Stimulated activated CD4-positive, alpha-beta T cell treated with anti-CD3 and anti-CD28 coated beads, Interleukin-2, amount 100 ng/mL, for 24 hours (primary cell): ENCODE data around the gene MGAT4D.
"Not testable (repeated sequence)": the region's sequence is repeated elsewhere in the genome, so short reads cannot be mapped to it uniquely, and the experiment has no call there.

Experiments used
- DNase-seq, 2 donors: peaks; one replicate each; pipeline ENCODE4 v3.0.0-alpha.2; 2020

Gene MGAT4D

DNA sequence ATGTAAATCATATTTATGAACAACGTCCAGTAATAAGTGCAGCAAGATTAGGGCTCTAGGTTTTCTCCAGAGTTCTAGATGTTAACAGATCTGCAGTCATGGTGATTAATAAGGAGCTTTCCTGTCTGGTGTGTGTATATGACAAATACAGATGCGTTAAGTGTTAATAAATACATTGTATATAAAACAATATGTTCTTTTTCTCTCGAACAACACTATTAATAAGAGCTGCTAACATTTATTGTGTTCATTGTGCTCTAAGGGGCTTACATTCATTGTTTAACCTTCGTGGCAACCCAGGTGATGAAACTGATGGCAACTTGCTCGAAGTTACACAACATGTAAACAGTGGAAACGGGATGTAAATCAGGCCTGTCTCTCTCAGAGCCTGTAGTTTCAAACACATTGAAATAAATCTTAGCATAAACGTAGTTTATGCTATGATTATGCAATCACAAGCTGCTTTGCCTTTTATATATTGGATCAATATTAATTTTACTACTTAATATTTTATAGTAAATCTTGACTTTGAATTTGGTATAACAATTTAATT lies 70.1 kb downstream of the MGAT4D start:
- DNase-seq: no peak

DNA sequence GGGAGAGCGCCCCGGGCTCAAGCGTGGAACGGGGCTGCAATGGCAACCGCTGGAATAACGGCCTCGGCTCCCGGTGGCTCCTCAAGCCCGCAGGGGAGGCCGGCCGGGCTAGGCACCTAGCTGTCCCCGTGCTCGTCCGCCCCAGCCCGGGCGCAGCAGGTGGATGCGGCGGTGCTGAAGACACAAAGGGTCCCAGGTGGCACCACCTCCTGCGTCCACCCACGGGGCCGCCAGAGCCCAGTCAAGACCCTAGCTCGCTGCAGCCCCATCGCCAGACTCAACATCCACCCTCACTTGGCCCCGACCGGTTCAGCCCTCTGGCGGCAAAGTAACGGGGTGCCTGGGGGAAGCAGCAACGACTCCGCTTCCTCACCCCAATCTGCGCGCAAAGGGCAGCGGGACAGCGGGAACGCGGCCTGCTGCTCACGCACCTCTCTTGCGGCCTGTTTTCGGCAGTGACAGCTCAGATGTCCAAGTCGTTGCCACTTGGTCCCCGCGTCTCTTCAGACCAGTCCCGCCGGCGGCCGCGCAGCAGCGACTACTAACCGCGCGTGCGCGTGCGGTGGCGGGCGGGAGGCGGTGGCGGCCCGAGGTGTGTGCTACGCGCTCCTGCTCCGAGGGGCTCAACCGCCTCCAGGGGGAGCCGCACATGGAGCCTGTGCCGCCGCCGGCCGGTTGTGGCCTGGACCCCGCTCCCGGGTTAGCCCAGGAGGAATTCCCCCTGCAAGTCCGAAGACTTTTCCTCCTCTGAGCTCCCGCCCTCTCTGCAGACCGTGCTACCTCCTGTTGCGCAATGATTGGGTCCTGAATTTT lies 70.8 kb downstream of the MGAT4D start, which contains the start of gene CLGN:
CLGN (minus strand) TSS at position 543 of the 813 bp plus-strand sequence. CDS start 14,570 bp downstream, outside the sequence.
- DNase-seq: peak; percentile 43 to 74

DNA sequence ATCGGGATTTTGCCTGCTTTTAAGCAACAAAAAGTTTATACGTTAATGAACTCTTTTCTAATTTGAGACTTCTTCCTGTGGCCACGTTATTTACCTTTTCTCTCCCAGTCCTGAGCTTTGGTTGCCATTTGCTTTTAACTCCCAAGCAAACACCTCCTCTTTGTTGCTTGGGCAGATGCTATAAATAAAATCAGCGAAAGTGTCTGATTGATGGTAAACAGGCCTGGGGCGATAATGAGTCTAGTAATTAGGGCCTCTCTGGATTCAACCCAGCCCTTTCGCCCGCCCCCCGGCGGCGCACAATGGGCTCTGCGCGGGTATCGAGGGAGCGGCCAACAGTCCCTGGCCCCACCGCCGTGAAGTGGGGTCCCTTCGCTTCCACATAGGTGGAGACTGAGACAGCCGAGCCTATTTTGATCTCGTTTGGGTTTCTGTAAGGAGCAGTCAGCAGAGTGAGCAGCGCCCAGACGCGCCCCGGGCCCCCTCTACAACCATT lies 71.4 kb downstream of the MGAT4D start:
- DNase-seq: peak in 1 of 2 donors; percentile 25

DNA sequence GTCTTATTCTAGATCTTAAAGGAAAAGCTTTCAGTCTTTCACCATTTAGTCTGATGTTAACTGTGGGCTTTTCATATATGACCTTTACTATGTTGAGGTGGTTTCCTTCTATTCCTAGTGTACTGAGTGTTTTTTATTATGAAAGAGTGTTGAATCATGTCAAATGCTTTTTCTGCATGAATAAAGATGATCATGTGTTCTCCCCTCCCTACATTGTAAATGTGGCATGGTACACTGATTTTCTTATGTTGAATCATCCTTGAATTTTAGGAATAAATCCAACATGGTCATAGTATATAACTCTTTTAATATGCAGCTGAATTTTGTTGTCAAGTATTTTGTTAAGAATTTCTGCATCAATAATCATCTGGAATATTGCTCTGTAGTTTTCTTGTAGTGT lies 75.0 kb downstream of the MGAT4D start:
- no peak for DNase-seq

DNA sequence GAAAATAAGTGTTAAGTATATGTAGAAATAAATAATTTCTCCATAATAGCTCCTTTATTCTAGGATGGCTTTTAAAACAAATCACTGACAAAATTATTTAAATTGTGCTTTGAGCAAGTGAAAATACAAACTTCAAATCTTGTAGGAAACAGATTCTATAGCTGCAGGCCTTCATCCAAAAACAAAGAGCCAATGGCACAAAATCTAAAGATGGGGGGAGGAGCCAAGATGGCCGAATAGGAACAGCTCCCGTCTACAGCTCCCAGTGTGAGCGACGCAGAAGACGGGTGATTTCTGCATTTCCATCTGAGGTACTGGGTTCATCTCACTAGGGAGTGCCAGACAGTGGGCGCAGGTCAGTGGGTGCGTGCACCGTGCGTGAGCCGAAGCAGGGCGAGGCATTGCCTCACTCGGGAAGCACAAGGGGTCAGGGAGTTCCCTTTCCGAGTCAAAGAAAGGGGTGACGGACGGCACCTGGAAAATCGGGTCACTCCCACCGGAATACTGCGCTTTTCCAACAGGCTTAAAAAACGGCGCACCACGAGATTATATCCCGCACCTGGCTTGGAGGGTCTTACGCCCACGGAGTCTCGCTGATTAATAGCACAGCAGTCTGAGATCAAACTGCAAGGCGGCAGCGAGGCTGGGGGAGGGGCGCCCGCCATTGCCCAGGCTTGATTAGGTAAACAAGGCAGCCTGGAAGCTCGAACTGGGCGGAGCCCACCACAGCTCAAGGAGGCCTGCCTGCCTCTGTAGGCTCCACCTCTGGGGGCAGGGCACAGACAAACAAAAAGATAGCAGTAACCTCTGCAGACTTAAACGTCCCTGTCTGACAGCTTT lies 84.7 kb downstream of the MGAT4D start:
- DNase-seq: not testable (repeated sequence)

DNA sequence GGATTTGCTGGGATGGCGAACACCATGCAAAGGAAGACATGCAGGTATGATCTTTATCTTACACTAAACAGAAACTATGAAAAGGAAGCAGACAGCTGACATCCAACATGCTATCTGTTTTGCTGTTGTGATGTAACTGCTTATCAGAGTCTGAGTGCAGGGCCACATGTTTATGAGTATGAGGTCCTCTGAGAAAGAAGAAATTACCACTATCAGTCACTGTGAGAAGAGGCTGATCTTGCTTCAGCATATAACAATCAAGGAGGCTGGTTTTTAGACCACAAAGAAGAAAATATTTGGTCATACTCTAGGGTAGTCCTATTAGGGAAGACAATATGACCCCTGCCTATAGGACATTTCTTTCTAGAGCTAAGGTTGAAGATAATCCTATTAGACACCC lies 89.1 kb downstream of the MGAT4D start:
- DNase-seq: no peak

DNA sequence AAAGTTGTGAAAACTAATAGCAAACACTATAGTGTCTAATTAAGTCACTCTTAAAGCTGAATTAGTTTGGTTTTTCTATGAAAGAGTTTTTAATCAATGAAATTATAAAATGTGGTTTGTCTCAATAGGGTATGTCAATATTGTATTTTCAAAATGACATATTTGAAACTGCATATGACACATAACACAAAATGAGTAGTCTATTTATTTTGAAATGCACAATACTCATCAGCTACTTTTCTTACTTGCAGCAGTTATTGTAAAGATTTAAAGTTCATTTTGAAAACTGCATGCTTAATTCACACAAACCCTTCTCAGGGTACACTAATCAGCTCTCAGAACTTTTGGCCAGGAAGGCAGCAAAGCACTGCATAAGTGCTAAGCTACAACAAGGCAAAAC lies 91.8 kb downstream of the MGAT4D start:
- no peak for DNase-seq

DNA sequence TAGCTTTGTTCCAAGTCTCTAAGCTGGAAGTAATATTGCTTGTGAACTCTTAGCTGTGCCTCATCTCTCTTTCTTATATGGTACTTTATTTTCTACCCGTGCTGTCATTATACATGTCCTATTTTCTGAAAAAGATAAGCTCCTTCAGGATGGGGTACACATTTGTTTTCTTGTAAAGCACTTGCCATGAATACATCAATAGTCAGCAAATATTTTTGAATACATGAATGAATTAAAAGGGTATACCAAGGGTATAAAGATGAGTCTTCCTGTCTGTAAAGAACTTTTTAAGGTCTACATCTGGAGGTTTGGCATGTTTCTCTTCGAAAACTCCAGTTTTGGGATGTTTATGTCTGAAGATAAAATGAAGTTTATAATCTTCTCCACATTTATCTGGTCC lies 98.0 kb downstream of the MGAT4D start:
- DNase-seq: no peak

DNA sequence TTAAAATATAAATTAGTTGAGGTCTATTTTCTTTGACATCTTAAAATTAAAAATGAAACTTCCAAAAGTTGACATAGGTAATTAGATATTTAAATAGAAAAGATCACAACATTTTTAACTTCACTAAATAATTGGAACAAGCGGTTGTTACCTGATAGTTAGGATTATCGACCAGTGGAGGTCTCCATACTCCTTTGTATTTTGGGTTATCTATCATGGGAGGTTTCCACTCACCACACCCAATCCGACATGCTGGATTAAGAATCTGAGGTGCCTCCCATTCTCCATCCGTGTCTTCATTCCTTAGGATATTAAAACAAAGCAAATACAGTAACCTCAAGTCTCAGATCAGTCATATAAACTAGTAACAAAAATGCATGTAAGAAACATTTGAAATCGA lies 102.4 kb downstream of the MGAT4D start:
- no peak for DNase-seq
